Measurements from ENCODE around the gene TUT1. TPM values are rescaled to one million over a fixed set of nuclear protein-coding genes. Genes with fewer than 3 reads are reported as not detected.
"Not testable (repeated sequence)": the region's sequence is repeated elsewhere in the genome, so short reads cannot be mapped to it uniquely, and the experiment has no call there.

The TUT1 gene
- total RNA-seq, 1 donor from 2014 or later, result 9.6 TPM

GRCh38 chr11:62621567-62622470, 30.5 kb upstream of the TUT1 start, which contains the start of gene B3GAT3:
B3GAT3 (minus strand) TSS chr11:62621986; CDS start chr11:62621947, 39 bp downstream.
- peak; percentile 30 for TF ChIP-seq CTCF (IDR thresholded peaks at IDR 0.05)
- H3K27ac Mint-ChIP-seq (ENCODE audit: unreplicated experiment), result peak within 1 kb of the TSS; percentile 96
- H3K27me3 Mint-ChIP-seq (ENCODE audit: low read depth), result no peaks in the 10 kb centered on the region
- peaks cover 20% of the 10 kb centered on the region for H3K36me3 Mint-ChIP-seq (ENCODE audit: low read depth)
- peak; percentile 99 for DNase-seq (ENCODE audit: low spot score)
- peak within 1 kb of the TSS; percentile 89 for H3K4me3 Mint-ChIP-seq (ENCODE audit: unreplicated experiment)
- H3K4me1 Mint-ChIP-seq (ENCODE audit: low read depth), result peaks cover 20% of the 10 kb centered on the region
- no peaks in the 10 kb centered on the region for H3K9me3 Mint-ChIP-seq (ENCODE audit: low read depth)

DNA sequence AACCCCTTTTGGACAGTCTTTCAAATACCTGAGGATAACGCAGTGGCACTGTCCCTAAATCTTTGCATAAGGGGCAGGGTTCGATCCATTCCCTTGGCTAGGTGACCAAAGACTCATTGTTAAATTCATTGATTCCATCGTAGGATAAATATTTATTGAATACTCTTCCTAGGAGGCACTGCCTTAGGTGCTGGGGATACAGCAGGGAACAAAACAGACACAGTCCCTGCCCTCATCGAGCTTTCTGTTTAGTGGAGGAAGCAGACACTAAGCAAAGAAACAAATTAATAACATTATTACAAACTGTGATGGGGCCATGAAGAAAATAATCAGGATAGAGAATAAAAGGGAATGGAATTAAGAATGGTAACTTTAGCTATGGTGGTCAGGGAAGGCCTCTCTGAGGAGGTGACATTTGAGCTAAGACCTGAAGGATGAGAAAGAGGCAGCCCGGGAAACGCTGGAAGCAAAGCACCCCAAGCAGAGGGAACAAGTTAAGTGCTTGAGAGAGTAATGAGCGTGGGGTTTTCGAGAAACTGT, 29.8 kb upstream of the TUT1 start:
- H3K4me1 Mint-ChIP-seq (ENCODE audit: low read depth), result peaks cover 20% of the 10 kb centered on the region

GRCh38 chr11:62616957-62617356, 25.6 kb upstream of the TUT1 start:
- H3K27ac Mint-ChIP-seq (ENCODE audit: unreplicated experiment); H3K27me3 Mint-ChIP-seq (ENCODE audit: low read depth); DNase-seq (ENCODE audit: low spot score); H3K9me3 Mint-ChIP-seq (ENCODE audit: low read depth); H3K36me3 Mint-ChIP-seq (ENCODE audit: low read depth); H3K4me3 Mint-ChIP-seq (ENCODE audit: unreplicated experiment): not testable (repeated sequence)
- H3K4me1 Mint-ChIP-seq (ENCODE audit: low read depth), result peaks cover 16% of the 10 kb centered on the region

More for the DNA sequence above, 29.8 kb upstream of the TUT1 start:
- Mint-ChIP-seq H3K27me3 (ENCODE audit: low read depth) (no peaks in the 10 kb centered on the region), H3K4me3 (ENCODE audit: unreplicated experiment) (peak overlapping the region; percentile 89), H3K27ac (ENCODE audit: unreplicated experiment) (peak overlapping the region; percentile 91), H3K9me3 (ENCODE audit: low read depth) (no peaks in the 10 kb centered on the region), H3K36me3 (ENCODE audit: low read depth) (peaks cover 16% of the 10 kb centered on the region)
- no peak for DNase-seq (ENCODE audit: low spot score)
- no peak for TF ChIP-seq CTCF (IDR thresholded peaks at IDR 0.05)

DNA sequence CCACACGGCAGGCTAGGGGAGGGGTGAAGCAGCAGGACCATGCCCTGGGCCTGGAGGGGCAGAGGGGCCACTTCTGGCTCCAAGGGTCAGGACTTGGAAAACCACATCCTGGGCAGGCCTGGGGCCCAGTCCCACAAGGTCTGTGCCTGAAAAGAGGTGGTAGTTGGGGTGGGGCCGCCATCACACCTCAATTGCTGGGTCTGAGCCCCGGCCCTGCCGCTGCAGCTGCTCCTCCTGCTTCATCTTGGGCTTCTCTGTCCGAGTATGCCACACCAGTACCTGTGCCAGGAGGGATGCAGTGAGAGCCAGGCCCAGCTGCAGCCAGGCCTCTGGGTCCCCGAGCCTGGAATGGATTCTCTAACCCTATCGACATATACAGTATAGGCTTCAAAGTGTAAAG, 24.2 kb upstream of the TUT1 start:
- Mint-ChIP-seq H3K27ac (ENCODE audit: unreplicated experiment) (no peak overlapping the region), H3K27me3 (ENCODE audit: low read depth) (no peaks in the 10 kb centered on the region), H3K36me3 (ENCODE audit: low read depth) (peaks cover 5% of the 10 kb centered on the region), H3K9me3 (ENCODE audit: low read depth) (no peaks in the 10 kb centered on the region), H3K4me1 (ENCODE audit: low read depth) (peaks cover 18% of the 10 kb centered on the region), H3K4me3 (ENCODE audit: unreplicated experiment) (no peak overlapping the region)
- no peak for TF ChIP-seq CTCF (IDR thresholded peaks at IDR 0.05)
- DNase-seq (ENCODE audit: low spot score), result no peak

DNA sequence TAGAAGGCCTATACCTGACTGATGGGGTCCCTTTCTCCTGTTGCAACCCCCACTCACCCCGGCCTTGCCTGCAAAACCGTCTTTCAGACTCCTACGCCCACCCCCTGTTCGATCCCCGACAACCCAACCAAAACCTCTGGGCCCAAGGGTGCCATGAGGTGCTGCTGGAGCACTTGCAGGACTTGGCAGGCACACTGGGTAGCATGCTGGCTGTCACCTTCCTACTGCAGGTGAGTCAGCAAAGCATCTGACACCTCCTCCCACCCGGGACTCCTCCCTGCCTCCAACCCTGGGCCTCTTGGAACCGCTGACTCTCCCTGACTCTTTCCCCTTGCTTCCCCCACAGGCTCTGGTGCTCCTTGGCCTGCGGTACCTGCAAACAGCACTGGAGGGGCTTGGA, 23.0 kb upstream of the TUT1 start:
- TF ChIP-seq CTCF (IDR thresholded peaks at IDR 0.05), result no peak
- peaks cover 17% of the 10 kb centered on the region for H3K4me1 Mint-ChIP-seq (ENCODE audit: low read depth)
- H3K27me3 Mint-ChIP-seq (ENCODE audit: low read depth), result no peaks in the 10 kb centered on the region
- peak overlapping the region; percentile 74 for H3K27ac Mint-ChIP-seq (ENCODE audit: unreplicated experiment)
- no peaks in the 10 kb centered on the region for H3K9me3 Mint-ChIP-seq (ENCODE audit: low read depth)
- H3K4me3 Mint-ChIP-seq (ENCODE audit: unreplicated experiment), result no peak overlapping the region
- H3K36me3 Mint-ChIP-seq (ENCODE audit: low read depth), result peaks cover 5% of the 10 kb centered on the region
- no peak for DNase-seq (ENCODE audit: low spot score)
